GM10847 (cell line): ENCODE measurements around the gene OOEP.

ENCODE experiments used
- POLR2A ChIP-seq: IDR thresholded peaks from 2 replicates; pipeline ENCODE4 v1.6.1; 2011; ENCODE audit not compliant: insufficient read length; ENCODE audit errors: extremely low read depth

Gene OOEP

DNA sequence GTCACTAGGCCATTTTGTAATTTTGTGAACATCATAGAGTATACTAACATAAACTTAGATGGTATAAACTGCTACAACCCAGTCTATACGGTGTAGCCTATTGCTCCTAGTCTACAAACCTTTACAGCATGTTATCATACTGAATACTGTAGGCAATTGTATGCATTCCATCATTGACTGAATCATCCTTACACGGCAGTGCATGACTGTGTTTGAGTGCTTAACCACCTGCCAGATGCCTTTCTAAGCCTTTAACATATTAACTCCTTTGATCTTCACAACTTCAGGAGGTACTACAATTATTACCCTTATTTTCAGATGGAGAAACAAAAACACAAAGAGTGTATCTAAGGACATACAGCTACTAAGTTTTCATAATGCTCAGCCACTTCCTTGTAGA is 29.6 kb downstream of the OOEP start:
- TF ChIP-seq POLR2A, result no peak

- TF ChIP-seq POLR2A, result no peak
Measured at GRCh38 chr6:73339340-73339739, 30.4 kb downstream of the OOEP start.

DNA sequence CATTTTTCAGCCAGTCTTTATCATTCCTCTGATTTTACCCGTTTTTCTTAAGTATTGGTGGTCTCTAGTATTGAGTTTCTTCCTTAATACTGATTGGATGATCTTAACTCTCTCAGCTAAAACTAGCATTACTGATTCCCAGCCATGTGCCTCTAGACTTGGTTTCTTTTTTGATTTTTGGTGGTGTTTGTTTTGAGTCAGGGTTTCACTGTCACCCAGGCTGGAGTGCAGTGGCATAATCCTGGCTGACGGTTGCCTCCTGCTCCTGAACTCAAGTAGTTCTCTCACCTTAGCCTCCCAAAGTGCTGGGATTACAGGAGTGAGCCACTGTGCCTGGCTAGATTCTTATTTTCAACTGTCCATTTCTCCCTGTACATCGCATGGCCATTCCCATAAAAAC is 40.5 kb downstream of the OOEP start:
- TF ChIP-seq POLR2A, result no peak

- TF ChIP-seq POLR2A, result no peak
Measured at GRCh38 chr6:73328790-73329189, 40.9 kb downstream of the OOEP start.

DNA sequence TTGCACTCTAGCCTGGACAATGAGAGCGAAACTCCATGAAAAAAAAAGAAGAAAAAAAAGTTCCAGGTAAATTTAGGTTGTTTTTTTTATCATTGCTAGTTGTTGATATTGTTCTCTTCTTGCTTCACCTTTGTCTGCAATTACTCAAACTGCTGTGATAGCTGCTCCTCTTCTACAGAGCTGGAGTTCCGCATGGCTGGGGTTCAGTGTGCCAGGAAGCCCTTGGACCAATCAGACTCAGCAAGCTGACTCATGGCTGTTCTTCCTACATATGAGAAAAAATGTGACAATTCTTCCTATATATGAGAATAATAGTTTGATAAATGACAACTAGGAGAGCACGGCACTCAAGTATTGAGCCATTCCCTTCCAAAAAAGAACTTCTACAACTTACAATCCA is 44.0 kb downstream of the OOEP start:
- TF ChIP-seq POLR2A, result no peak

GRCh38 chr6:73323323-73323722 is 46.4 kb downstream of the OOEP start:
- no peak for TF ChIP-seq POLR2A
